GM23248 (cell line): Measurements from ENCODE around the gene RPL7A. TPM values are rescaled to one million over a fixed set of nuclear protein-coding genes. Genes with fewer than 3 reads are reported as not detected.

ENCODE experiments used
- DNase-seq: peaks from one replicate; pipeline ENCODE4 v3.0.0-alpha.2; 2015
- H2AFZ ChIP-seq: fragments of 200-600 bp; sonication (generic); 2 replicates; pipeline ENCODE4 v1.6.1; 2016; ENCODE audit warnings: antibody characterized with exemption
- H3F3A ChIP-seq: fragments of 200-600 bp; sonication (generic); 2 replicates; pipeline ENCODE4 v1.6.1; 2016; ENCODE audit warnings: mild to moderate bottlenecking, antibody characterized with exemption, mixed run types; ENCODE audit not compliant: insufficient read depth
- H3K27ac ChIP-seq: fragments of 200-600 bp; sonication (generic); 2 replicates; pipeline ENCODE4 v1.5.1; 2016; ENCODE audit warnings: mild to moderate bottlenecking
- H3K27me3 ChIP-seq: fragments of 200-600 bp; sonication (generic); replicated peaks from 2 replicates; pipeline ENCODE4 v1.6.1; 2016; ENCODE audit warnings: mild to moderate bottlenecking; ENCODE audit not compliant: insufficient read depth
- H3K36me3 ChIP-seq: fragments of 200-600 bp; sonication (generic); 2 replicates; pipeline ENCODE4 v1.6.1; 2016; ENCODE audit warnings: low read depth, mild to moderate bottlenecking
- H3K4me1 ChIP-seq: fragments of 200-600 bp; sonication (generic); 2 replicates; pipeline ENCODE4 v1.6.1; 2016; ENCODE audit warnings: mild to moderate bottlenecking; ENCODE audit not compliant: insufficient read depth
- H3K4me2 ChIP-seq: fragments of 200-600 bp; sonication (generic); one replicate; pipeline ENCODE4 v1.6.1; 2016; ENCODE audit warnings: mild to moderate bottlenecking; ENCODE audit not compliant: unreplicated experiment
- H3K4me3 ChIP-seq: fragments of 200-600 bp; sonication (generic); 2 replicates; pipeline ENCODE4 v1.5.1; 2016; ENCODE audit warnings: mild to moderate bottlenecking
- H3K79me2 ChIP-seq: fragments of 200-600 bp; sonication (generic); 2 replicates; pipeline ENCODE4 v1.6.1; 2016; ENCODE audit warnings: mild to moderate bottlenecking; ENCODE audit not compliant: insufficient read depth
- H3K9ac ChIP-seq: fragments of 200-600 bp; sonication (generic); 2 replicates; pipeline ENCODE4 v1.6.1; 2016; ENCODE audit warnings: mild to moderate bottlenecking
- H3K9me2 ChIP-seq: fragments of 200-600 bp; sonication (generic); 2 replicates; pipeline ENCODE4 v1.6.1; 2016; ENCODE audit warnings: mixed run types, mild to moderate bottlenecking, moderate library complexity; ENCODE audit not compliant: insufficient read depth
- H3K9me3 ChIP-seq: fragments of 200-600 bp; sonication (generic); one replicate; pipeline ENCODE4 v1.6.1; 2017; ENCODE audit warnings: low read depth
- H4K20me1 ChIP-seq: fragments of 200-600 bp; sonication (generic); 2 replicates; pipeline ENCODE4 v1.6.0; 2016; ENCODE audit not compliant: insufficient read depth
- EZH2 ChIP-seq: fragments of 200-600 bp; sonication (generic); IDR thresholded peaks from 2 replicates; pipeline ENCODE4 v1.6.1; 2018; ENCODE audit warnings: antibody characterized with exemption, mild to moderate bottlenecking; ENCODE audit not compliant: insufficient read depth, poor library complexity, severe bottlenecking
- EZH2phosphoT487 ChIP-seq: fragments of 200-600 bp; sonication (generic); IDR thresholded peaks from 2 replicates; pipeline ENCODE4 v1.6.1; 2018; ENCODE audit warnings: antibody characterized with exemption, moderate library complexity, mild to moderate bottlenecking, low read depth; ENCODE audit not compliant: insufficient read depth
- WGBS, 2 experiments: methylation state at CpG; one replicate each; pipeline ENCODE4 v1.1.6; 2015 to 2017; ENCODE audit warnings: low lambda C conversion rate in 2 of 2, low coverage in 1 of 2; ENCODE audit errors: missing lambda C conversion rate in 2 of 2; 5-methylcytosine and 5-hydroxymethylcytosine counted together
- in situ Hi-C: fragments of 300-500 bp; cut with MboI; formaldehyde crosslinking; loops from 2 replicates; pipeline ENCODE4 v1.15.0; 2020
- polyA plus RNA-seq: library from polyadenylated mRNA; unstranded; fragments of >200 nt; fragmentation: Nextera tagmentation; extraction: Ambion mirVana; gene quantifications from 2 replicates; pipeline ENCODE4 v1.2.1, GENCODE V29; 2016
- total RNA-seq: library from RNA; depleted of rRNA; stranded (reverse); fragments of >200 nt; shearing (Covaris generic); gene quantifications from 2 replicates; pipeline ENCODE4 v1.2.3, GENCODE V29; 2014

The RPL7A gene
- total and polyA plus RNA-seq, 2 experiments from 2014 or later, result 458 to 1,382 TPM

DNA sequence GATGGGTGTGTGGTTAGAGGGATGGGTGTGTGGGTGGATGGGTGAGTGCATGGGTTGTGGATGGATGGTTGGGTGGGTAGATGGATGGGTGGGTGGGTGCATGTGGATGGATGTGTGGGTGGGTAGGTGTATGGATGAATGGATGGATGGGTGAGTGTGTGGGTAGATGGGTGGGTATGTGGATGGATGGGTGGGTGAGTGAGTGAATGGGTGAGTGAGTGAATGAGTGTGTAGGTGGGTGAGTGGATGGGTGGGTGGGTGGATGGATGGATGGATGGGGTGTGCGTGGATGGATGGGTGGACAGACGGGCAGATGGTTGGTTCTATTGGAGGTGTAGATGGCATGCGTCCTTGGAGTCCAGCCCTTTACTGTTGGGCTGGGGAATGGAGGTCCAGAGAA is 45.4 kb downstream of the RPL7A start:
- H3K36me3 ChIP-seq, result no peaks in the 10 kb centered on the region
- H3K4me2 ChIP-seq, result no peak overlapping the region
- no peak overlapping the region for H3K9ac ChIP-seq
- in situ Hi-C loops, result no loop called here
- TF ChIP-seq EZH2phosphoT487, result no peak
- TF ChIP-seq EZH2, result no peak
- no peak overlapping the region for H2AFZ ChIP-seq
- no peaks in the 10 kb centered on the region for H3K4me1 ChIP-seq
- no peak overlapping the region for H3K4me3 ChIP-seq
- 70 to 90% methylated on average over 2 to 3 of the region's 3 CpGs for WGBS, 2 experiments
- H3K27ac ChIP-seq, result no peak overlapping the region
- H3K9me2 ChIP-seq, result no peaks in the 10 kb centered on the region
- no peaks in the 10 kb centered on the region for H4K20me1 ChIP-seq
- no peak for DNase-seq
- peaks cover 6% of the 10 kb centered on the region for H3K27me3 ChIP-seq
- no peaks in the 10 kb centered on the region for H3F3A ChIP-seq
- H3K9me3 ChIP-seq, result no peaks in the 10 kb centered on the region
- no peaks in the 10 kb centered on the region for H3K79me2 ChIP-seq

GRCh38 chr9:133394687-133395271 is 46.8 kb downstream of the RPL7A start:
- H4K20me1 ChIP-seq, result no peaks in the 10 kb centered on the region
- no peak overlapping the region for H3K9ac ChIP-seq
- H3K79me2 ChIP-seq, result no peaks in the 10 kb centered on the region
- no peaks in the 10 kb centered on the region for H3K4me1 ChIP-seq
- no peaks in the 10 kb centered on the region for H3F3A ChIP-seq
- no peak overlapping the region for H2AFZ ChIP-seq
- no peak overlapping the region for H3K4me2 ChIP-seq
- no peak overlapping the region for H3K4me3 ChIP-seq
- DNase-seq, result no peak
- TF ChIP-seq EZH2 (no peak), EZH2phosphoT487 (no peak)
- in situ Hi-C loops, result no loop called here
- WGBS, 2 experiments, result 44 to 48% methylated on average over 8 of the region's 8 CpGs
- peaks cover 6% of the 10 kb centered on the region for H3K27me3 ChIP-seq
- no peaks in the 10 kb centered on the region for H3K9me3 ChIP-seq
- H3K9me2 ChIP-seq, result no peaks in the 10 kb centered on the region
- no peaks in the 10 kb centered on the region for H3K36me3 ChIP-seq
- no peak overlapping the region for H3K27ac ChIP-seq

GRCh38 chr9:133396952-133397351 is 48.9 kb downstream of the RPL7A start:
- H3K4me2 ChIP-seq, result no peak overlapping the region
- no peaks in the 10 kb centered on the region for H3F3A ChIP-seq
- peaks cover 6% of the 10 kb centered on the region for H3K27me3 ChIP-seq
- in situ Hi-C loops, result no loop called here
- peak; percentile 48 for DNase-seq
- no peak overlapping the region for H3K4me3 ChIP-seq
- no peaks in the 10 kb centered on the region for H3K36me3 ChIP-seq
- no peak for TF ChIP-seq EZH2phosphoT487
- TF ChIP-seq EZH2, result no peak
- no peaks in the 10 kb centered on the region for H3K79me2 ChIP-seq
- no peak overlapping the region for H3K27ac ChIP-seq
- H3K4me1 ChIP-seq, result no peaks in the 10 kb centered on the region
- H3K9me2 ChIP-seq, result no peaks in the 10 kb centered on the region
- no peaks in the 10 kb centered on the region for H3K9me3 ChIP-seq
- H4K20me1 ChIP-seq, result no peaks in the 10 kb centered on the region
- H3K9ac ChIP-seq, result no peak overlapping the region
- no peak overlapping the region for H2AFZ ChIP-seq
- 13 to 16% methylated on average over 14 of the region's 14 CpGs for WGBS, 2 experiments

- H3K4me3 ChIP-seq, result no peak overlapping the region
- no peaks in the 10 kb centered on the region for H4K20me1 ChIP-seq
- DNase-seq, result no peak
- H3K9ac ChIP-seq, result no peak overlapping the region
- H3K4me1 ChIP-seq, result no peaks in the 10 kb centered on the region
- no peaks in the 10 kb centered on the region for H3K9me2 ChIP-seq
- in situ Hi-C loops, result no loop called here
- 48 to 54% methylated on average over 6 of the region's 6 CpGs for WGBS, 2 experiments
- TF ChIP-seq EZH2, result no peak
- TF ChIP-seq EZH2phosphoT487, result no peak
- H3F3A ChIP-seq, result no peaks in the 10 kb centered on the region
- peaks cover 6% of the 10 kb centered on the region for H3K27me3 ChIP-seq
- H3K9me3 ChIP-seq, result no peaks in the 10 kb centered on the region
- no peaks in the 10 kb centered on the region for H3K79me2 ChIP-seq
- H3K36me3 ChIP-seq, result no peaks in the 10 kb centered on the region
- no peak overlapping the region for H3K27ac ChIP-seq
- H3K4me2 ChIP-seq, result no peak overlapping the region
- H2AFZ ChIP-seq, result no peak overlapping the region
These were observed 49.4 kb downstream of the RPL7A start for GRCh38 chr9:133397370-133397769.

DNA sequence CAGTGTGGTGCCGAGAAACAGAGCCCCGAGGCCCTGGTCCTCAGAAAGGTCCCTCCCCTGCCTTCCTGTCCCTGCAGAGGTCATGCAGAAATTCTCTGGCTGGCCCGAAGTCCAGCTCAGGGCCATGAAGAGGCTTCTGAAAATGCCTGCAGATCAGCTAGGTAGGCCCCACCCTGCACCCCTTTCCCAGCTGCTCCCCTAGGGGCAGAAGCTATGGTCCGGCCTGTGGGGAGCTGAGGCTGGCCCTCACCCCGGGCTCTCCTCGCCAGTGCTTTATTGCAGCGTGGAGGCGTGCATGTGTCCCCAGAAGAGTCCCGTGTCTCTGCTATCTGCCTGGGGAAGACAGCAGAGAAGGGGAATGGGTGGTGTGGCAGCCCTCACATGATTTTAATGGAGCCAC is 49.9 kb downstream of the RPL7A start:
- no peak for DNase-seq
- TF ChIP-seq EZH2 (no peak), EZH2phosphoT487 (no peak)
- H3K27ac ChIP-seq, result no peak overlapping the region

More for the DNA sequence above, 49.9 kb downstream of the RPL7A start:
- no peaks in the 10 kb centered on the region for H3F3A ChIP-seq
- H3K9me3 ChIP-seq, result no peaks in the 10 kb centered on the region
- no peaks in the 10 kb centered on the region for H3K9me2 ChIP-seq
- H3K4me1 ChIP-seq, result no peaks in the 10 kb centered on the region
- 59 to 60% methylated on average over 7 to 9 of the region's 9 CpGs for WGBS, 2 experiments
- no peak overlapping the region for H3K9ac ChIP-seq
- in situ Hi-C loops, result no loop called here
- no peaks in the 10 kb centered on the region for H3K79me2 ChIP-seq
- H3K4me2 ChIP-seq, result no peak overlapping the region
- peaks cover 6% of the 10 kb centered on the region for H3K27me3 ChIP-seq
- no peak overlapping the region for H2AFZ ChIP-seq
- no peaks in the 10 kb centered on the region for H4K20me1 ChIP-seq
- no peak overlapping the region for H3K4me3 ChIP-seq
- H3K36me3 ChIP-seq, result no peaks in the 10 kb centered on the region
